Activated naive CD4-positive, alpha-beta T cell treated with anti-CD3 and anti-CD28 coated beads, Interleukin-2, amount 50 U/mL, for 72 hours (primary cell): Measurements from ENCODE around the gene EBF4. TPM values are rescaled to one million over a fixed set of nuclear protein-coding genes. Genes with fewer than 3 reads are reported as not detected.
"Not testable (repeated sequence)": the region's sequence is repeated elsewhere in the genome, so short reads cannot be mapped to it uniquely, and the experiment has no call there.

Experiments
- ATAC-seq, 2 donors: fragments of 150-1000 bp; cut with Tn5 transposase; 2 replicates each; pipeline ENCODE4 v1.10.0; 2021; ENCODE audit warnings: mild to moderate bottlenecking in 2 of 2, moderate library complexity in 2 of 2
- DNase-seq, 2 donors: peaks; one replicate each; pipeline ENCODE4 v3.0.0; 2021 to 2022; ENCODE audit warnings: low spot score in 2 of 2
- H3K27ac Mint-ChIP-seq, 2 donors: one replicate each; pipeline ENCODE4 v1.8.0; 2022; ENCODE audit warnings: mild to moderate bottlenecking in 2 of 2, mixed read lengths in 2 of 2
- H3K36me3 Mint-ChIP-seq, 2 donors: one replicate each; pipeline ENCODE4 v1.8.0; 2022; ENCODE audit warnings: mixed read lengths in 2 of 2
- H3K9me3 Mint-ChIP-seq, 2 donors: one replicate each; pipeline ENCODE4 v1.8.0; 2022; ENCODE audit warnings: mixed read lengths in 2 of 2
- total RNA-seq, 2 donors: library from RNA; stranded (reverse); gene quantifications; one replicate each; pipeline ENCODE4 v1.2.3, GENCODE V29; 2022

The EBF4 gene
- total RNA-seq, 2 donors from 2014 or later: 4.0 to 8.3 TPM

GRCh38 chr20:2663364-2663886, 29.2 kb upstream of the EBF4 start:
- Mint-ChIP-seq H3K9me3 (no peaks in the 10 kb centered on the region), H3K36me3 (peaks cover 12 to 20% of the 10 kb centered on the region in 2 donors), H3K27ac (peak overlapping the region; percentile 95)
- no peak for DNase-seq
- ATAC-seq: no peak

- ATAC-seq: peak; percentile 88 to 99
- H3K9me3 Mint-ChIP-seq: no peaks in the 10 kb centered on the region
- peaks cover 12 to 20% of the 10 kb centered on the region in 2 donors for H3K36me3 Mint-ChIP-seq
- H3K27ac Mint-ChIP-seq: peak within 1 kb of the TSS; percentile 95
- DNase-seq: peak; percentile 87 to 92
These were observed 28.5 kb upstream of the EBF4 start, which contains the start of gene IDH3B for GRCh38 chr20:2663887-2664719. Gene IDH3B (minus strand): TSS chr20:2664216. CDS start chr20:2664188, 28 bp downstream.

- Mint-ChIP-seq H3K36me3 (no peaks in the 10 kb centered on the region), H3K9me3 (no peaks in the 10 kb centered on the region), H3K27ac (no peak overlapping the region)
- ATAC-seq: peak in 1 of 2 donors; percentile 59
- peak in 1 of 2 donors; percentile 16 for DNase-seq
These were observed 20.6 kb upstream of the EBF4 start for GRCh38 chr20:2671977-2672376.

- Mint-ChIP-seq H3K27ac (no peak overlapping the region), H3K9me3 (no peaks in the 10 kb centered on the region), H3K36me3 (no peaks in the 10 kb centered on the region)
- peak in 1 of 2 donors; percentile 13 for DNase-seq
- peak in 1 of 2 donors; percentile 37 for ATAC-seq
These were observed 20.1 kb upstream of the EBF4 start for GRCh38 chr20:2672446-2672845.

- ATAC-seq: no peak
- DNase-seq: peak in 1 of 2 donors; percentile 21
- Mint-ChIP-seq H3K9me3 (no peaks in the 10 kb centered on the region), H3K36me3 (no peaks in the 10 kb centered on the region), H3K27ac (no peak overlapping the region)
These were observed 19.1 kb upstream of the EBF4 start for GRCh38 chr20:2673453-2673852.

- Mint-ChIP-seq H3K36me3 (no peaks in the 10 kb centered on the region), H3K27ac (no peak overlapping the region), H3K9me3 (no peaks in the 10 kb centered on the region)
- no peak for DNase-seq
- no peak for ATAC-seq
These were observed 12.5 kb upstream of the EBF4 start for GRCh38 chr20:2680046-2680445.

- not testable (repeated sequence) for DNase-seq, H3K36me3 Mint-ChIP-seq, ATAC-seq, H3K27ac Mint-ChIP-seq, H3K9me3 Mint-ChIP-seq
These were observed 10.5 kb upstream of the EBF4 start for GRCh38 chr20:2682040-2682439.

GRCh38 chr20:2684817-2685216, 7.8 kb upstream of the EBF4 start:
- not testable (repeated sequence) for H3K9me3 Mint-ChIP-seq, H3K27ac Mint-ChIP-seq, ATAC-seq, H3K36me3 Mint-ChIP-seq, DNase-seq

- Mint-ChIP-seq H3K27ac (peak overlapping the region in 1 of 2 donors; percentile 47), H3K36me3 (peaks cover 8 to 12% of the 10 kb centered on the region in 2 donors), H3K9me3 (no peaks in the 10 kb centered on the region)
- DNase-seq (peak in 1 of 2 donors; percentile 45), ATAC-seq (peak in 1 of 2 donors; percentile 3)
These were observed 5.1 kb upstream of the EBF4 start for GRCh38 chr20:2687514-2687913.

GRCh38 chr20:2688041-2688591, 4.5 kb upstream of the EBF4 start:
- peak; percentile 80 to 85 for ATAC-seq
- Mint-ChIP-seq H3K36me3 (peaks cover 8 to 12% of the 10 kb centered on the region in 2 donors), H3K27ac (peak overlapping the region in 1 of 2 donors; percentile 47), H3K9me3 (no peaks in the 10 kb centered on the region)
- peak; percentile 78 to 83 for DNase-seq

- DNase-seq: peak in 1 of 2 donors; percentile 39
- Mint-ChIP-seq H3K27ac (no peak overlapping the region), H3K36me3 (peaks cover 8 to 12% of the 10 kb centered on the region in 2 donors), H3K9me3 (no peaks in the 10 kb centered on the region)
- ATAC-seq: no peak
These were observed 2.4 kb upstream of the EBF4 start for GRCh38 chr20:2690213-2690612.

GRCh38 chr20:2690718-2691117, 1.9 kb upstream of the EBF4 start:
- Mint-ChIP-seq H3K36me3 (peaks cover 8 to 12% of the 10 kb centered on the region in 2 donors), H3K9me3 (no peaks in the 10 kb centered on the region), H3K27ac (no peak overlapping the region)
- ATAC-seq (no peak), DNase-seq (peak in 1 of 2 donors; percentile 30)

- H3K27ac Mint-ChIP-seq: no peak overlapping the region
- H3K9me3 Mint-ChIP-seq: no peaks in the 10 kb centered on the region
- peaks cover 8 to 12% of the 10 kb centered on the region in 2 donors for H3K36me3 Mint-ChIP-seq
- DNase-seq: no peak
- ATAC-seq: no peak
These were observed 1.5 kb upstream of the EBF4 start for GRCh38 chr20:2691127-2691526.

- Mint-ChIP-seq H3K36me3 (peaks cover 8 to 12% of the 10 kb centered on the region in 2 donors), H3K9me3 (no peaks in the 10 kb centered on the region), H3K27ac (peak overlapping the region in 1 of 2 donors; percentile 81)
- ATAC-seq: no peak
- DNase-seq: peak in 1 of 2 donors; percentile 51
These were observed 931 bp upstream of the EBF4 start for GRCh38 chr20:2691663-2692035.

- DNase-seq: peak; percentile 31 to 56
- H3K27ac Mint-ChIP-seq: no peak overlapping the region
- ATAC-seq: peak; percentile 21 to 37
- no peaks in the 10 kb centered on the region for H3K9me3 Mint-ChIP-seq
- H3K36me3 Mint-ChIP-seq: peaks cover 8 to 12% of the 10 kb centered on the region in 2 donors
These were observed 306 bp downstream of the EBF4 start for GRCh38 chr20:2692886-2693285.

- H3K27ac Mint-ChIP-seq: no peak overlapping the region
- peak; percentile 72 to 76 for ATAC-seq
- DNase-seq: peak; percentile 50 to 62
- peaks cover 8 to 12% of the 10 kb centered on the region in 2 donors for H3K36me3 Mint-ChIP-seq
- H3K9me3 Mint-ChIP-seq: no peaks in the 10 kb centered on the region
These were observed 867 bp downstream of the EBF4 start for GRCh38 chr20:2693286-2694007.
